SK-N-SH (cell line): ENCODE results near the gene KRT16. TPM values are rescaled to one million over a fixed set of nuclear protein-coding genes. Genes with fewer than 3 reads are reported as not detected.
"Not testable (repeated sequence)": the region's sequence is repeated elsewhere in the genome, so short reads cannot be mapped to it uniquely, and the experiment has no call there.

Experiments
- CTCF ChIA-PET: fragments of 300-600, 350-600 bp; formaldehyde crosslinking; extraction: SDS; loops from one replicate; lab custom pipeline; 2021; lab: Yijun Ruan, JAX
- POLR2A ChIA-PET: fragments of 350-600 bp; sonication (Branson Sonifier 250); formaldehyde crosslinking; extraction: SDS; loops from one replicate; lab custom pipeline; 2020; ENCODE audit warnings: antibody characterized with exemption, inconsistent platforms; lab: Yijun Ruan, JAX
- DNase-seq: peaks from one replicate; pipeline ENCODE4 v3.0.0; 2012
- H2AFZ ChIP-seq: fragments of 200-600 bp; sonication (generic); 2 replicates; pipeline ENCODE4 v1.8.1; 2016; ENCODE audit warnings: antibody characterized with exemption, mild to moderate bottlenecking, low read depth
- H3F3A ChIP-seq: fragments of 200-600 bp; sonication (generic); replicated peaks from 2 replicates; pipeline ENCODE3; 2016; ENCODE audit warnings: antibody characterized with exemption, mild to moderate bottlenecking; ENCODE audit not compliant: insufficient read depth
- H3K27ac ChIP-seq, 2 experiments: fragments of 200-500 bp in 1 of 2; fragments of 200-600 bp in 1 of 2; sonication (Bioruptor generic) in 1 of 2; sonication (generic), shearing (Covaris generic) in 1 of 2; 2 replicates each; pipeline versions ENCODE4 v1.5.1 to v1.6.1; 2014 to 2016; ENCODE audit warnings: low read depth in 2 of 2, inconsistent platforms in 1 of 2, low read length in 1 of 2, mild to moderate bottlenecking in 1 of 2, mixed read lengths in 1 of 2
- H3K27me3 ChIP-seq: fragments of 200-600 bp; sonication (generic), shearing (Covaris generic); 2 replicates; pipeline ENCODE4 v1.6.1; 2016; ENCODE audit warnings: mixed run types; ENCODE audit not compliant: insufficient read depth
- H3K36me3 ChIP-seq, 2 experiments: fragments of 200-500 bp in 1 of 2; fragments of 200-600 bp in 1 of 2; sonication (Bioruptor generic) in 1 of 2; sonication (generic) in 1 of 2; replicated peaks in 1 of 2; 2 replicates each; pipeline versions ENCODE3 to v1.5.1; 2014 to 2016; ENCODE audit warnings: low read length in 1 of 2, mild to moderate bottlenecking in 1 of 2; ENCODE audit not compliant: insufficient read depth in 2 of 2, control insufficient read depth in 1 of 2
- H3K4me1 ChIP-seq, 2 experiments: fragments of 200-500 bp in 1 of 2; fragments of 200-600 bp in 1 of 2; sonication (Bioruptor generic) in 1 of 2; sonication (generic), shearing (Covaris generic) in 1 of 2; 2 replicates each; pipeline versions ENCODE4 v1.5.1 to v1.6.1; 2014 to 2016; ENCODE audit warnings: low read depth in 1 of 2, low read length in 1 of 2, mixed run types in 1 of 2; ENCODE audit not compliant: insufficient read depth in 2 of 2, control insufficient read depth in 1 of 2
- H3K4me2 ChIP-seq: fragments of 200-600 bp; sonication (generic), shearing (Covaris generic); 2 replicates; pipeline ENCODE4 v1.6.1; 2017; ENCODE audit warnings: mixed run types
- H3K4me3 ChIP-seq, 2 experiments: fragments of 200-500 bp in 1 of 2; fragments of 200-600 bp in 1 of 2; sonication (Bioruptor generic) in 1 of 2; sonication (generic), shearing (Covaris generic) in 1 of 2; 2 replicates each; pipeline versions ENCODE4 v1.5.1 to v1.8.1; 2014 to 2016; ENCODE audit warnings: low read depth in 2 of 2, inconsistent platforms in 1 of 2, low read length in 1 of 2, mild to moderate bottlenecking in 1 of 2, mixed read lengths in 1 of 2, moderate library complexity in 1 of 2
- H3K79me2 ChIP-seq: fragments of 200-600 bp; sonication (generic); 2 replicates; pipeline ENCODE4 v1.8.1; 2017; ENCODE audit warnings: mild to moderate bottlenecking; ENCODE audit not compliant: insufficient read depth
- H3K9ac ChIP-seq: fragments of 200-600 bp; sonication (generic); 2 replicates; pipeline ENCODE4 v1.6.1; 2017; ENCODE audit warnings: mixed run types
- H3K9me2 ChIP-seq: fragments of 200-600 bp; sonication (generic); 2 replicates; pipeline ENCODE4 v1.6.1; 2017; ENCODE audit warnings: mixed run types
- H3K9me3 ChIP-seq: fragments of 200-600 bp; sonication (generic); 2 replicates; pipeline ENCODE4 v1.6.1; 2017; ENCODE audit warnings: mixed run types, mild to moderate bottlenecking, moderate library complexity
- H4K20me1 ChIP-seq: fragments of 200-600 bp; sonication (generic); 2 replicates; pipeline ENCODE4 v1.6.1; 2017; ENCODE audit warnings: mild to moderate bottlenecking, mixed run types; ENCODE audit not compliant: insufficient read depth
- EZH2phosphoT487 ChIP-seq: fragments of 200-600 bp; sonication (generic); IDR thresholded peaks from 2 replicates; pipeline ENCODE4 v1.6.1; 2017; ENCODE audit warnings: low read depth, mixed run types, mild to moderate bottlenecking, antibody characterized with exemption, moderate library complexity, borderline replicate concordance
- FOXJ3 ChIP-seq: sonication (generic); formaldehyde crosslinking; IDR thresholded peaks from 2 replicates; pipeline ENCODE4 v1.5.1; 2020; ENCODE audit warnings: mild to moderate bottlenecking, missing genetic modification reagents
- FOXM1 ChIP-seq: IDR thresholded peaks from 2 replicates; pipeline ENCODE4 v1.4.0; 2012; ENCODE audit warnings: low read depth, mild to moderate bottlenecking
- GATA2 ChIP-seq: sonication (generic); formaldehyde crosslinking; IDR thresholded peaks from 2 replicates; pipeline ENCODE4 v1.5.0; 2020; ENCODE audit warnings: mild to moderate bottlenecking, missing genetic modification reagents
- JUND ChIP-seq: IDR thresholded peaks from 2 replicates; pipeline ENCODE4 v1.4.0; 2012
- MEF2A ChIP-seq: IDR thresholded peaks from 2 replicates; pipeline ENCODE4 v1.4.0; 2012; ENCODE audit warnings: low read depth, borderline replicate concordance
- PBX3 ChIP-seq: IDR thresholded peaks from 2 replicates; pipeline ENCODE4; 2012
- RAD21 ChIP-seq: IDR thresholded peaks from 2 replicates; pipeline ENCODE4 v1.6.1; 2012; ENCODE audit warnings: mild to moderate bottlenecking, low read length
- REST ChIP-seq: IDR thresholded peaks from 2 replicates; pipeline ENCODE4 v1.6.1; 2012; ENCODE audit warnings: mild to moderate bottlenecking, low read depth, low read length, moderate library complexity
- SIN3A ChIP-seq: IDR thresholded peaks from 2 replicates; pipeline ENCODE4 v1.6.1; 2012; ENCODE audit warnings: low read depth, mild to moderate bottlenecking, low read length, moderate library complexity, borderline replicate concordance
- SMC3 ChIP-seq: IDR thresholded peaks from 2 replicates; pipeline ENCODE4 v1.6.1; 2012; ENCODE audit warnings: low read depth, low read length, improper control_type of control experiment
- USF1 ChIP-seq: IDR thresholded peaks from 2 replicates; pipeline ENCODE4 v1.4.0; 2012; ENCODE audit warnings: low read depth, borderline replicate concordance
- WGBS: methylation state at CpG from one replicate; pipeline ENCODE4 v1.1.6; 2017; ENCODE audit warnings: low lambda C conversion rate; 5-methylcytosine and 5-hydroxymethylcytosine counted together
- polyA plus RNA-seq, 3 experiments: library from polyadenylated mRNA; depleted of rRNA; stranded (reverse); fragments of >200 nt; gene quantifications; 2 replicates each; pipeline ENCODE4 v1.2.3, GENCODE V29; 2012

KRT16 gene
- polyA plus RNA-seq, 1 of the 3 experiments (the other 2 are of a cell fraction) = not detected

GRCh38 chr17:41615454-41615853 lies 2.9 kb upstream of the KRT16 start:
- no peaks in the 10 kb centered on the region for H3K9me3 ChIP-seq
- H3K27ac ChIP-seq = no peak overlapping the region
- no peak overlapping the region for H3K9ac ChIP-seq
- no peaks in the 10 kb centered on the region for H3K79me2 ChIP-seq
- ChIA-PET POLR2A (no interaction called here), CTCF (interaction anchor here (1.1 kb wide), 1 partner anchor 33 kb away, joined by 3 read pairs; no protein-coding TSS in a partner anchor)
- peaks cover 13% of the 10 kb centered on the region; the same call in 1 of the 2 replicates for H3K27me3 ChIP-seq
- no peaks in the 10 kb centered on the region for H4K20me1 ChIP-seq
- no peak overlapping the region for H3K4me2 ChIP-seq
- no peak overlapping the region for H2AFZ ChIP-seq
- no peaks in the 10 kb centered on the region for H3F3A ChIP-seq
- TF ChIP-seq RAD21 (no peak), SMC3 (no peak), MEF2A (no peak), FOXM1 (no peak), REST (no peak), USF1 (no peak), SIN3A (no peak), EZH2phosphoT487 (no peak), FOXJ3 (no peak), PBX3 (no peak), JUND (no peak), GATA2 (CRISPR knock-in tag) (no peak)
- H3K4me1 ChIP-seq = peaks cover 0 to 10% of the 10 kb centered on the region in 2 experiments; a peak in 1 of 4 replicates
- H3K9me2 ChIP-seq = no peaks in the 10 kb centered on the region
- no peak overlapping the region for H3K4me3 ChIP-seq
- WGBS = 48% methylated on average over 7 of the region's 7 CpGs
- no peak for DNase-seq
- no peaks in the 10 kb centered on the region for H3K36me3 ChIP-seq

- H3K9ac ChIP-seq, H2AFZ ChIP-seq, H3K79me2 ChIP-seq, H3K4me3 ChIP-seq, H3K36me3 ChIP-seq, H3F3A ChIP-seq, H3K27ac ChIP-seq, H3K9me3 ChIP-seq, H3K4me1 ChIP-seq, H3K9me2 ChIP-seq, H4K20me1 ChIP-seq, POLR2A ChIA-PET, DNase-seq, H3K4me2 ChIP-seq: not testable (repeated sequence)
- peaks cover 20% of the 10 kb centered on the region; the same call in 1 of the 2 replicates for H3K27me3 ChIP-seq
- CTCF ChIA-PET = interaction anchor here (1.1 kb wide), 1 partner anchor 34 kb away, joined by 3 read pairs; no protein-coding TSS in a partner anchor
- WGBS = 52% methylated on average over 8 of the region's 9 CpGs
These were observed 2.2 kb upstream of the KRT16 start for GRCh38 chr17:41614767-41615166.
